H1 (cell line): ENCODE data around the gene DCHS1. TPM values are rescaled to one million over a fixed set of nuclear protein-coding genes. Genes with fewer than 3 reads are reported as not detected.

Experiments used
- BACH1 ChIP-seq: IDR thresholded peaks from 2 replicates; pipeline ENCODE4 v1.6.1; 2012; ENCODE audit warnings: low read length, improper control_type of control experiment
- polyA plus RNA-seq, 7 experiments: library from polyadenylated mRNA; depleted of rRNA in 3 of 7; stranded (reverse) in 5 of 7; unstranded in 2 of 7; fragments of >200 nt in 5 of 7; fragments of 200-250 nt in 2 of 7; gene quantifications; 1 replicate in 5 of 7; 2 replicates in 1 of 7; 4 replicates in 1 of 7; pipeline versions ENCODE4 v1.2.1 to v1.2.3, GENCODE V29; 2011 to 2013; ENCODE audit warnings: missing spikeins in 2 of 7, mixed read lengths in 2 of 7
- total RNA-seq: library from RNA; stranded (reverse); fragmentation: NEBNext Ultra II Directional; extraction: Animal tissue kit (Norgen Biotek cat#: 25700); gene quantifications from 2 replicates; pipeline ENCODE4 v1.2.1, GENCODE V29; 2021

The DCHS1 gene
- total and polyA plus RNA-seq, 2 of the 8 experiments (the other 6 are each of a cell fraction or from before 2014, with no cell fraction given) = 8.2 to 10.5 TPM

DNA sequence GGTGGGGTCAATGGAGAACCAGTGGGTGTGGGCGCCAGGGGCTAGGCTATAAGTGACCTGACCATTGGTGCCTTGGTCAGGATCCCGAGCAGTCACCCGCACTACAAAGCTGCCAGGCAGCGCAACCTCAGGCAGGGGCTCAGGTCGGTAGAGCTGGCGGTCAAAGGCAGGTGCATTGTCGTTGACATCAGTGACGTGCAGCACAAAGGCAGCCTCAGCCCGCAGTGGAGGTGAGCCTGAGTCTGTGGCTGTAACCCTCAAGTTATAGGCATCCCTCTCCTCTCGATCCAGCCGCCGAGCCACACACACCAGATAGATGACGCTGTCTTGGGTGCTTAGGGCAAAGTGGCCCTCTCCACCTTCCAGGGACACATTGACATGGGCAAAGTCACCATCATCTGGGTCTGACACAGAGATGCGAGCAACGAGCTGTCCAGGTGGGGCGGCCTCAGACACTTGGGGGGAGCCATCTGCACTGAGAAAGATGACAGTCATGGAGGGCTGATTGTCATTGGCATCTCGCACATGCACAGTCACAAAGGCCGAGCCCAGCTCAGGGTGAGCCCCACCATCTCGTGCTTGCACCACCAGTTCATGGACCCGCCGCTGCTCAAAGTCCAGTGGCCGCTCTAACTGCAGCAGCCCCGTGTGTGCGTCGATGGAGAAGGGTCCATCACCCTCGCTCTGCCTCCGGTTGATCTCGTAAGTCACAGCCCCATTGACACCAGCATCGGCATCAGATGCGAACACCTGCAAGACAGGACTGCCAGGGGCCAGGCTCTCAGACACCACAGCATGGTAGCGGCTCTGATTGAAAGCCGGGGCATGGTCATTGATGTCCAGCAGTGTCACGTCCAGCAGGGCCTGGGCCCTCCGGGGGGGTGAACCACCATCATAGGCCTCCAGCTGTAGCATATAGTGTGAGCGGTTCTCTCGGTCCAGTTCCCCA is 15.3 kb downstream of the DCHS1 start (continued):
- TF ChIP-seq BACH1 = no peak
